PC-3 (cell line): ENCODE results near the gene RAPGEF3.

ENCODE experiments used
- CTCF ChIP-seq: fragments of 300-600 bp; sonication (generic); conservative IDR thresholded peaks from 2 replicates; pipeline ENCODE4 v1.5.1; 2017; ENCODE audit warnings: antibody characterized with exemption, low read depth, mild to moderate bottlenecking, low read length
- EZH2 ChIP-seq: fragments of 300-600 bp; sonication (generic); IDR thresholded peaks from one replicate; pipeline ENCODE4 v1.6.1; 2017; ENCODE audit warnings: antibody characterized with exemption, mild to moderate bottlenecking, low read length; ENCODE audit not compliant: unreplicated experiment
- EZH2phosphoT487 ChIP-seq: fragments of 300-600 bp; sonication (generic); IDR thresholded peaks from 2 replicates; pipeline ENCODE4 v1.6.1; 2018; ENCODE audit warnings: mild to moderate bottlenecking, antibody characterized with exemption, low read length, borderline replicate concordance

GRCh38 chr12:47715877-47716548, 42.7 kb downstream of the RAPGEF3 start:
- no peak for TF ChIP-seq CTCF
- TF ChIP-seq EZH2phosphoT487 = no peak
- no peak for TF ChIP-seq EZH2
